K562 (cell line): ENCODE results near the gene LYRM7. TPM values are rescaled to one million over a fixed set of nuclear protein-coding genes. Genes with fewer than 3 reads are reported as not detected.

ENCODE experiments used
- ARID2 ChIP-seq: fragments of 450-650 bp; IDR thresholded peaks from 2 replicates; pipeline ENCODE4 v1.6.1; 2017; ENCODE audit warnings: antibody characterized with exemption, mild to moderate bottlenecking
- GTF2F1 ChIP-seq: IDR thresholded peaks from 2 replicates; pipeline ENCODE4 v1.6.1; 2011; ENCODE audit warnings: low read depth, low read length, improper control_type of control experiment
- HSF4 ChIP-seq: fragments of 250-450 bp; sonication (Bioruptor Pico); IDR thresholded peaks from 2 replicates; pipeline ENCODE4 v2.1.2; 2022; ENCODE audit warnings: mild to moderate bottlenecking, moderate library complexity, borderline replicate concordance
- PPARD ChIP-seq: fragments of 250-450 bp; sonication (Bioruptor Pico); IDR thresholded peaks from 2 replicates; pipeline ENCODE4 v1.8.0; 2022; ENCODE audit warnings: inconsistent platforms, mild to moderate bottlenecking, moderate library complexity
- RFX1 ChIP-seq: fragments of 450-650 bp; IDR thresholded peaks from 2 replicates; pipeline ENCODE4 v1.6.1; 2016; ENCODE audit warnings: mild to moderate bottlenecking, moderate library complexity
- SIX5 ChIP-seq, 2 experiments: IDR thresholded peaks; 2 replicates each; pipeline ENCODE4 v1.6.1; 2011; ENCODE audit warnings: low read length in 2 of 2, borderline replicate concordance in 1 of 2, low read depth in 1 of 2, mild to moderate bottlenecking in 1 of 2, moderate library complexity in 1 of 2; ENCODE audit not compliant: insufficient read depth in 1 of 2
- TOE1 ChIP-seq, 2 experiments: fragments of 450-650 bp in 1 of 2; sonication (generic) in 1 of 2; formaldehyde crosslinking in 1 of 2; IDR thresholded peaks; 2 replicates each; pipeline versions ENCODE4 v1.7.1 to v1.8.0; 2016 to 2022; ENCODE audit warnings: borderline replicate concordance in 2 of 2, mild to moderate bottlenecking in 2 of 2, antibody characterized with exemption in 1 of 2, inconsistent platforms in 1 of 2, low read depth in 1 of 2, missing genetic modification reagents in 1 of 2, moderate library complexity in 1 of 2
- TRIM28 ChIP-seq: fragments of 450-650 bp; IDR thresholded peaks from 2 replicates; pipeline ENCODE4 v1.6.1; 2017
- ZEB2 ChIP-seq: fragments of 450-650 bp; IDR thresholded peaks from 2 replicates; pipeline ENCODE4 v1.6.1; 2016
- ZFP1 ChIP-seq: fragments of 450-650 bp; formaldehyde crosslinking; IDR thresholded peaks from 2 replicates; pipeline ENCODE4 v1.4.0; 2020; ENCODE audit warnings: mild to moderate bottlenecking, mixed read lengths
- ZNF143 ChIP-seq: sonication (generic); formaldehyde crosslinking; IDR thresholded peaks from 2 replicates; pipeline ENCODE4 v1.9.0; 2022; ENCODE audit warnings: mild to moderate bottlenecking, missing genetic modification reagents
- polyA plus RNA-seq, 8 experiments: library from polyadenylated mRNA; depleted of rRNA in 4 of 8; stranded (reverse) in 5 of 8; unstranded in 3 of 8; fragments of >200 nt; fragmentation: Nextera tagmentation in 2 of 8; fragmentation: Illumina TruSeq in 1 of 8; extraction: Ambion mirVana in 2 of 8; extraction: Trizol in 1 of 8; gene quantifications; 2 replicates each; pipeline versions ENCODE4 v1.2.1 to v1.2.3, GENCODE V29; 2011 to 2014; ENCODE audit warnings: inconsistent platforms in 1 of 8, missing spikeins in 1 of 8
- total RNA-seq, 7 experiments: library from RNA; depleted of rRNA in 6 of 7; stranded (reverse); fragments of >200 nt in 6 of 7; fragmentation: Illumina TruSeq in 2 of 7; extraction: Trizol in 2 of 7; gene quantifications; 2 replicates each; pipeline versions ENCODE4 v1.2.1 to v1.2.3, GENCODE V29; 2011 to 2021; ENCODE audit warnings: low replicate concordance in 1 of 7
- TF ChIP-seq, protein P1 (sequence below): fragments of 450-650 bp; formaldehyde crosslinking; conservative IDR thresholded peaks from 2 replicates; pipeline ENCODE4 v1.4.0; 2022; ENCODE audit warnings: mild to moderate bottlenecking, missing genetic modification characterization
- TF ChIP-seq, protein P2 (sequence below), 2 experiments: fragments of 150-350 bp in 1 of 2; IDR thresholded peaks; 2 replicates each; pipeline ENCODE4 v1.6.1; 2012 to 2016; ENCODE audit warnings: low read depth in 2 of 2, low read length in 2 of 2, mild to moderate bottlenecking in 1 of 2, moderate library complexity in 1 of 2
- TF ChIP-seq, protein P3 (sequence below): fragments of 150-350 bp; IDR thresholded peaks from 2 replicates; pipeline ENCODE4 v1.6.1; 2014; ENCODE audit warnings: low read depth, mild to moderate bottlenecking, low read length, borderline replicate concordance
- TF ChIP-seq, protein P4 (sequence below): sonication (generic); formaldehyde crosslinking; IDR thresholded peaks from 2 replicates; pipeline ENCODE4 v1.8.0; 2022; ENCODE audit warnings: mild to moderate bottlenecking, missing genetic modification reagents, borderline replicate concordance

Gene LYRM7
- total and polyA plus RNA-seq, 9 of the 15 experiments (the other 6 are each of a cell fraction or from before 2014, with no cell fraction given), result 16.2 to 70.1 (median 33.3) TPM

DNA sequence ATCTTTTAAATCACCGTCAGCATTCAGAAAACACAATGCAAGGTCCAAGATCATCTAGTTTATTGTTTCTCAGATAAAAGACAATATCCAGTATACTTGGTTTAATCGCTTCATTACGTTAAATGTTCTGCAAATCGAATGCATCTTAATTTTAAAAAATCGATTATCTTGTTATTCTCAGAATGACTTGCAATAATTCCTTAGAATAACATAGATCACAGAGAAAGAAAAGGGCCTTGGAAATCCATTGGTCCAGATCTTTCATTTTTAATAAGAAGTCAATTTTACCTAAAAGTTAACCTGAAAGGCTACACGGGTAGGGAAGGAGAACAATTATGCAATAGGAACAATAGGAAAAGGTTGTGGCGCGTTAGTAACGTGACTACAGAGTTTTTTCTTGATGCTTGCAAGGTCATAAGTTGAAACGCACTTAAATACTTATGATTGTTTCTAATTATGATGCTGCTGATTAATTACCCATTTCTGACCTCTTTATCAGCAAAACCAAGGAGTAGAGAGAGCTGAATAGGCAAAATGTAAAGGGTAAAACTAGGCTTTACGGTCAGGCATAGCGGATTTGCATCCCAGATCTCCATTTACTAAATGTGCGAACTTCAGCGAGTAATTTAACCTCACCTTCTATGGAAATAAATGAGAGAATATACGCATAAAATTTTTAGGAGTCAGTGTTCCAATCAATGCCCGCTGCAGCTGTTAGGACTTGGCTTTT, 769 bp upstream of the LYRM7 start (continued):
- TF ChIP-seq, protein P1, sequence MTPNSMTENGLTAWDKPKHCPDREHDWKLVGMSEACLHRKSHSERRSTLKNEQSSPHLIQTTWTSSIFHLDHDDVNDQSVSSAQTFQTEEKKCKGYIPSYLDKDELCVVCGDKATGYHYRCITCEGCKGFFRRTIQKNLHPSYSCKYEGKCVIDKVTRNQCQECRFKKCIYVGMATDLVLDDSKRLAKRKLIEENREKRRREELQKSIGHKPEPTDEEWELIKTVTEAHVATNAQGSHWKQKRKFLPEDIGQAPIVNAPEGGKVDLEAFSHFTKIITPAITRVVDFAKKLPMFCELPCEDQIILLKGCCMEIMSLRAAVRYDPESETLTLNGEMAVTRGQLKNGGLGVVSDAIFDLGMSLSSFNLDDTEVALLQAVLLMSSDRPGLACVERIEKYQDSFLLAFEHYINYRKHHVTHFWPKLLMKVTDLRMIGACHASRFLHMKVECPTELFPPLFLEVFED (CRISPR knock-in tag), result no peak
- TF ChIP-seq RFX1, result no peak
- TF ChIP-seq GTF2F1, result no peak
- no peak for TF ChIP-seq TRIM28
- no peak for TF ChIP-seq ZEB2
- TF ChIP-seq, protein P2, sequence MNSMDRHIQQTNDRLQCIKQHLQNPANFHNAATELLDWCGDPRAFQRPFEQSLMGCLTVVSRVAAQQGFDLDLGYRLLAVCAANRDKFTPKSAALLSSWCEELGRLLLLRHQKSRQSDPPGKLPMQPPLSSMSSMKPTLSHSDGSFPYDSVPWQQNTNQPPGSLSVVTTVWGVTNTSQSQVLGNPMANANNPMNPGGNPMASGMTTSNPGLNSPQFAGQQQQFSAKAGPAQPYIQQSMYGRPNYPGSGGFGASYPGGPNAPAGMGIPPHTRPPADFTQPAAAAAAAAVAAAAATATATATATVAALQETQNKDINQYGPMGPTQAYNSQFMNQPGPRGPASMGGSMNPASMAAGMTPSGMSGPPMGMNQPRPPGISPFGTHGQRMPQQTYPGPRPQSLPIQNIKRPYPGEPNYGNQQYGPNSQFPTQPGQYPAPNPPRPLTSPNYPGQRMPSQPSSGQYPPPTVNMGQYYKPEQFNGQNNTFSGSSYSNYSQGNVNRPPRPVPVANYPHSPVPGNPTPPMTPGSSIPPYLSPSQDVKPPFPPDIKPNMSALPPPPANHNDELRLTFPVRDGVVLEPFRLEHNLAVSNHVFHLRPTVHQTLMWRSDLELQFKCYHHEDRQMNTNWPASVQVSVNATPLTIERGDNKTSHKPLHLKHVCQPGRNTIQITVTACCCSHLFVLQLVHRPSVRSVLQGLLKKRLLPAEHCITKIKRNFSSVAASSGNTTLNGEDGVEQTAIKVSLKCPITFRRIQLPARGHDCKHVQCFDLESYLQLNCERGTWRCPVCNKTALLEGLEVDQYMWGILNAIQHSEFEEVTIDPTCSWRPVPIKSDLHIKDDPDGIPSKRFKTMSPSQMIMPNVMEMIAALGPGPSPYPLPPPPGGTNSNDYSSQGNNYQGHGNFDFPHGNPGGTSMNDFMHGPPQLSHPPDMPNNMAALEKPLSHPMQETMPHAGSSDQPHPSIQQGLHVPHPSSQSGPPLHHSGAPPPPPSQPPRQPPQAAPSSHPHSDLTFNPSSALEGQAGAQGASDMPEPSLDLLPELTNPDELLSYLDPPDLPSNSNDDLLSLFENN (IDR thresholded peaks at IDR 0.05; ENCODE audit: low read depth in 2 of 2, low read length in 2 of 2), result no peak
- TF ChIP-seq PPARD, result no peak
- no peak for TF ChIP-seq ZFP1 (CRISPR knock-in tag)
- TF ChIP-seq ARID2, result 0 out of 2 replicates have a peak, but pooled peaks have one; percentile 18
- TF ChIP-seq, protein P3, sequence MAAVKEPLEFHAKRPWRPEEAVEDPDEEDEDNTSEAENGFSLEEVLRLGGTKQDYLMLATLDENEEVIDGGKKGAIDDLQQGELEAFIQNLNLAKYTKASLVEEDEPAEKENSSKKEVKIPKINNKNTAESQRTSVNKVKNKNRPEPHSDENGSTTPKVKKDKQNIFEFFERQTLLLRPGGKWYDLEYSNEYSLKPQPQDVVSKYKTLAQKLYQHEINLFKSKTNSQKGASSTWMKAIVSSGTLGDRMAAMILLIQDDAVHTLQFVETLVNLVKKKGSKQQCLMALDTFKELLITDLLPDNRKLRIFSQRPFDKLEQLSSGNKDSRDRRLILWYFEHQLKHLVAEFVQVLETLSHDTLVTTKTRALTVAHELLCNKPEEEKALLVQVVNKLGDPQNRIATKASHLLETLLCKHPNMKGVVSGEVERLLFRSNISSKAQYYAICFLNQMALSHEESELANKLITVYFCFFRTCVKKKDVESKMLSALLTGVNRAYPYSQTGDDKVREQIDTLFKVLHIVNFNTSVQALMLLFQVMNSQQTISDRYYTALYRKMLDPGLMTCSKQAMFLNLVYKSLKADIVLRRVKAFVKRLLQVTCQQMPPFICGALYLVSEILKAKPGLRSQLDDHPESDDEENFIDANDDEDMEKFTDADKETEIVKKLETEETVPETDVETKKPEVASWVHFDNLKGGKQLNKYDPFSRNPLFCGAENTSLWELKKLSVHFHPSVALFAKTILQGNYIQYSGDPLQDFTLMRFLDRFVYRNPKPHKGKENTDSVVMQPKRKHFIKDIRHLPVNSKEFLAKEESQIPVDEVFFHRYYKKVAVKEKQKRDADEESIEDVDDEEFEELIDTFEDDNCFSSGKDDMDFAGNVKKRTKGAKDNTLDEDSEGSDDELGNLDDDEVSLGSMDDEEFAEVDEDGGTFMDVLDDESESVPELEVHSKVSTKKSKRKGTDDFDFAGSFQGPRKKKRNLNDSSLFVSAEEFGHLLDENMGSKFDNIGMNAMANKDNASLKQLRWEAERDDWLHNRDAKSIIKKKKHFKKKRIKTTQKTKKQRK, result no peak
- TF ChIP-seq HSF4 (CRISPR knock-in tag), result no peak
- no peak for TF ChIP-seq TOE1 (IDR thresholded peaks at IDR 0.05; ENCODE audit: borderline replicate concordance)
- no peak for TF ChIP-seq TOE1 (CRISPR knock-in tag; IDR thresholded peaks at IDR 0.05; ENCODE audit: borderline replicate concordance, low read depth)
- TF ChIP-seq SIX5 (IDR thresholded peaks at IDR 0.05; ENCODE audit: borderline replicate concordance in 1 of 2, insufficient read depth in 1 of 2, low read depth in 1 of 2, low read length in 2 of 2), result no peak
- no peak for TF ChIP-seq ZNF143 (CRISPR knock-in tag)
- TF ChIP-seq, protein P4, sequence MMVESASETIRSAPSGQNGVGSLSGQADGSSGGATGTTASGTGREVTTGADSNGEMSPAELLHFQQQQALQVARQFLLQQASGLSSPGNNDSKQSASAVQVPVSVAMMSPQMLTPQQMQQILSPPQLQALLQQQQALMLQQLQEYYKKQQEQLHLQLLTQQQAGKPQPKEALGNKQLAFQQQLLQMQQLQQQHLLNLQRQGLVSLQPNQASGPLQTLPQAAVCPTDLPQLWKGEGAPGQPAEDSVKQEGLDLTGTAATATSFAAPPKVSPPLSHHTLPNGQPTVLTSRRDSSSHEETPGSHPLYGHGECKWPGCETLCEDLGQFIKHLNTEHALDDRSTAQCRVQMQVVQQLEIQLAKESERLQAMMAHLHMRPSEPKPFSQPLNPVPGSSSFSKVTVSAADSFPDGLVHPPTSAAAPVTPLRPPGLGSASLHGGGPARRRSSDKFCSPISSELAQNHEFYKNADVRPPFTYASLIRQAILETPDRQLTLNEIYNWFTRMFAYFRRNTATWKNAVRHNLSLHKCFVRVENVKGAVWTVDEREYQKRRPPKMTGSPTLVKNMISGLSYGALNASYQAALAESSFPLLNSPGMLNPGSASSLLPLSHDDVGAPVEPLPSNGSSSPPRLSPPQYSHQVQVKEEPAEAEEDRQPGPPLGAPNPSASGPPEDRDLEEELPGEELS (CRISPR knock-in tag), result no peak
